Astrocyte (in vitro differentiated cells and primary cell): ENCODE results near the gene OR10V1. TPM values are rescaled to one million over a fixed set of nuclear protein-coding genes. Genes with fewer than 3 reads are reported as not detected.
"Not testable (repeated sequence)": the region's sequence is repeated elsewhere in the genome, so short reads cannot be mapped to it uniquely, and the experiment has no call there.

Experiments
- DNase-seq: peaks from one replicate; pipeline ENCODE4 v3.0.0-alpha.2; 2010; ENCODE audit warnings: low read depth
- FAIRE-seq: peaks from 2 replicates; lab custom pipeline; 2011; peaks lifted over from hg19 to GRCh38; lab: Jason Lieb, UNC
- H2AFZ ChIP-seq: 2 replicates; pipeline ENCODE4 v1.6.0; 2012; ENCODE audit warnings: low read depth, low read length, inconsistent platforms
- H3K27ac ChIP-seq: 2 replicates; pipeline ENCODE4 v1.5.1; 2011; ENCODE audit warnings: low read depth, low read length, inconsistent platforms
- H3K27me3 ChIP-seq: 2 replicates; pipeline ENCODE4 v1.6.0; 2011; ENCODE audit warnings: low read length, inconsistent platforms; ENCODE audit not compliant: insufficient read depth
- H3K36me3 ChIP-seq: 2 replicates; pipeline ENCODE4 v1.5.1; 2011; ENCODE audit warnings: low read length, inconsistent platforms; ENCODE audit not compliant: insufficient read depth
- H3K4me1 ChIP-seq: 2 replicates; pipeline ENCODE4 v1.5.1; 2011; ENCODE audit warnings: low read length, inconsistent platforms; ENCODE audit not compliant: insufficient read depth
- H3K4me2 ChIP-seq: 2 replicates; pipeline ENCODE4 v1.6.0; 2012; ENCODE audit warnings: low read length, inconsistent platforms
- H3K4me3 ChIP-seq: 2 replicates; pipeline ENCODE4 v1.5.1; 2011; ENCODE audit warnings: low read depth, mild to moderate bottlenecking, low read length, inconsistent platforms; ENCODE audit not compliant: insufficient read depth
- H3K79me2 ChIP-seq: 2 replicates; pipeline ENCODE4 v1.6.0; 2012; ENCODE audit warnings: mild to moderate bottlenecking, low read length, inconsistent platforms; ENCODE audit not compliant: insufficient read depth
- H3K9ac ChIP-seq: 2 replicates; pipeline ENCODE4 v1.6.0; 2012; ENCODE audit warnings: mild to moderate bottlenecking, low read length, inconsistent platforms
- H3K9me3 ChIP-seq: 2 replicates; pipeline ENCODE4 v1.5.1; 2012; ENCODE audit warnings: low read depth, mild to moderate bottlenecking, low read length, inconsistent platforms; ENCODE audit not compliant: insufficient read depth
- H4K20me1 ChIP-seq: 2 replicates; pipeline ENCODE4 v1.6.0; 2012; ENCODE audit warnings: low read length, inconsistent platforms; ENCODE audit not compliant: insufficient read depth
- H3K27ac Mint-ChIP-seq: one replicate; pipeline ENCODE4 v1.8.0; 2021; ENCODE audit warnings: mild to moderate bottlenecking, mixed read lengths; ENCODE audit not compliant: unreplicated experiment
- H3K27me3 Mint-ChIP-seq: one replicate; pipeline ENCODE4 v1.8.0; 2021; ENCODE audit warnings: low read depth, mixed read lengths; ENCODE audit not compliant: unreplicated experiment
- H3K36me3 Mint-ChIP-seq: one replicate; pipeline ENCODE4 v1.8.0; 2021; ENCODE audit warnings: low read depth, mixed read lengths; ENCODE audit not compliant: unreplicated experiment
- H3K4me1 Mint-ChIP-seq: one replicate; pipeline ENCODE4 v1.8.0; 2021; ENCODE audit warnings: low read depth, mixed read lengths; ENCODE audit not compliant: unreplicated experiment
- H3K4me3 Mint-ChIP-seq: one replicate; pipeline ENCODE4 v1.8.0; 2021; ENCODE audit warnings: mild to moderate bottlenecking, moderate library complexity, mixed read lengths; ENCODE audit not compliant: unreplicated experiment
- H3K9me3 Mint-ChIP-seq: one replicate; pipeline ENCODE4 v1.8.0; 2021; ENCODE audit warnings: mild to moderate bottlenecking, mixed read lengths; ENCODE audit not compliant: unreplicated experiment
- CTCF ChIP-seq: IDR thresholded peaks from 2 replicates; pipeline ENCODE4 v1.5.1; 2011; ENCODE audit warnings: low read depth, mild to moderate bottlenecking, inconsistent platforms, low read length, moderate library complexity; ENCODE audit not compliant: insufficient read depth
- EZH2 ChIP-seq: IDR thresholded peaks from 2 replicates; pipeline ENCODE4 v1.6.1; 2012; ENCODE audit warnings: mild to moderate bottlenecking, low read length, inconsistent platforms; ENCODE audit not compliant: insufficient read depth
- total RNA-seq: library from RNA; stranded (reverse); gene quantifications from 2 replicates; pipeline ENCODE4 v1.2.1, GENCODE V29; 2021

The OR10V1 gene
- total RNA-seq, 1 donor from 2014 or later, result not detected

GRCh38 chr11:59705294-59705693 lies 8.4 kb downstream of the OR10V1 start:
- TF ChIP-seq EZH2 (no peak), CTCF (no peak)
- H3K79me2 ChIP-seq, result no peaks in the 10 kb centered on the region
- H3K4me1 ChIP-seq, result peaks cover 19% of the 10 kb centered on the region
- DNase-seq, result no peak
- H3K27ac ChIP-seq, result no peak overlapping the region
- no peak overlapping the region for H3K4me3 ChIP-seq
- H3K27me3 Mint-ChIP-seq, result no peaks in the 10 kb centered on the region
- no peaks in the 10 kb centered on the region for H3K36me3 Mint-ChIP-seq
- H3K9me3 ChIP-seq, result no peaks in the 10 kb centered on the region
- no peaks in the 10 kb centered on the region for H3K27me3 ChIP-seq
- no peak for FAIRE-seq
- no peaks in the 10 kb centered on the region for H4K20me1 ChIP-seq
- H3K9ac ChIP-seq, result no peak overlapping the region
- H3K9me3 Mint-ChIP-seq, result no peaks in the 10 kb centered on the region
- peaks cover 41% of the 10 kb centered on the region for H3K4me1 Mint-ChIP-seq
- H2AFZ ChIP-seq, result no peak overlapping the region
- no peak overlapping the region for H3K4me3 Mint-ChIP-seq
- no peak overlapping the region for H3K4me2 ChIP-seq
- H3K27ac Mint-ChIP-seq, result peak overlapping the region; percentile 93
- no peaks in the 10 kb centered on the region for H3K36me3 ChIP-seq

GRCh38 chr11:59703515-59703914 lies 10.1 kb downstream of the OR10V1 start:
- H2AFZ ChIP-seq, FAIRE-seq, H3K9ac ChIP-seq, H3K36me3 Mint-ChIP-seq, H3K27ac Mint-ChIP-seq, H3K9me3 Mint-ChIP-seq, H3K4me3 ChIP-seq, H3K27me3 ChIP-seq, H3K27me3 Mint-ChIP-seq, H3K9me3 ChIP-seq, H3K4me3 Mint-ChIP-seq, H3K27ac ChIP-seq, H3K36me3 ChIP-seq, H4K20me1 ChIP-seq, H3K79me2 ChIP-seq, H3K4me2 ChIP-seq, DNase-seq: not testable (repeated sequence)
- peaks cover 19% of the 10 kb centered on the region for H3K4me1 ChIP-seq
- H3K4me1 Mint-ChIP-seq, result peaks cover 29% of the 10 kb centered on the region

- H2AFZ ChIP-seq, FAIRE-seq, H3K9me3 ChIP-seq, H3K36me3 Mint-ChIP-seq, H3K27ac ChIP-seq, DNase-seq, H3K36me3 ChIP-seq, H3K9ac ChIP-seq, H3K27me3 ChIP-seq, H3K9me3 Mint-ChIP-seq, H3K4me3 ChIP-seq, H4K20me1 ChIP-seq, H3K4me3 Mint-ChIP-seq, H3K4me2 ChIP-seq, H3K27ac Mint-ChIP-seq, H3K79me2 ChIP-seq, H3K27me3 Mint-ChIP-seq, H3K4me1 ChIP-seq, H3K4me1 Mint-ChIP-seq: not testable (repeated sequence)
Measured at GRCh38 chr11:59700157-59700556, 13.5 kb downstream of the OR10V1 start.

GRCh38 chr11:59698506-59698905 lies 15.1 kb downstream of the OR10V1 start:
- H3K4me3 Mint-ChIP-seq, result no peak overlapping the region
- H3K36me3 Mint-ChIP-seq, result no peaks in the 10 kb centered on the region
- H3K27ac ChIP-seq, result no peak overlapping the region
- H2AFZ ChIP-seq, result no peak overlapping the region
- H3K4me1 ChIP-seq, result no peaks in the 10 kb centered on the region
- no peaks in the 10 kb centered on the region for H3K4me1 Mint-ChIP-seq
- no peak overlapping the region for H3K4me2 ChIP-seq
- no peaks in the 10 kb centered on the region for H3K9me3 ChIP-seq
- H3K9ac ChIP-seq, result no peak overlapping the region
- H3K4me3 ChIP-seq, result no peak overlapping the region
- FAIRE-seq (no peak), DNase-seq (no peak)
- H3K27me3 ChIP-seq, result no peaks in the 10 kb centered on the region
- no peaks in the 10 kb centered on the region for H4K20me1 ChIP-seq
- no peaks in the 10 kb centered on the region for H3K36me3 ChIP-seq
- H3K79me2 ChIP-seq, result no peaks in the 10 kb centered on the region
- H3K27me3 Mint-ChIP-seq, result no peaks in the 10 kb centered on the region
- no peak for TF ChIP-seq CTCF
- no peak for TF ChIP-seq EZH2
- H3K27ac Mint-ChIP-seq, result no peak overlapping the region
- peaks cover 10% of the 10 kb centered on the region for H3K9me3 Mint-ChIP-seq
